Stomach (tissue), 4 donors: ENCODE data around the gene FCGBP.
"Not testable (repeated sequence)": the region's sequence is repeated elsewhere in the genome, so short reads cannot be mapped to it uniquely, and the experiment has no call there.

Source experiments
- CTCF ChIP-seq, 7 experiments: fragments of 450-650 bp in 4 of 7; fragments of 200-600 bp in 3 of 7; sonication (generic) in 3 of 7; IDR thresholded peaks; one replicate each; pipeline ENCODE4 v1.5.1; 2016 to 2019; ENCODE audit warnings: antibody characterized with exemption in 7 of 7, control low read depth in 2 of 7, mild to moderate bottlenecking in 1 of 7
- EP300 ChIP-seq: sonication (generic); formaldehyde crosslinking; IDR thresholded peaks from one replicate; pipeline ENCODE4 v1.6.1; 2017; ENCODE audit warnings: antibody characterized with exemption
- POLR2A ChIP-seq, 4 donors: fragments of 450-650 bp; IDR thresholded peaks; one replicate each; pipeline ENCODE4 v1.6.1; 2016; ENCODE audit warnings: antibody characterized with exemption in 4 of 4, control low read depth in 2 of 4, mild to moderate bottlenecking in 1 of 4, moderate library complexity in 1 of 4

GRCh38 chr19:39894236-39894606 is 40.2 kb downstream of the FCGBP start:
- not testable (repeated sequence) for TF ChIP-seq CTCF (IDR thresholded peaks at IDR 0.05); POLR2A (IDR thresholded peaks at IDR 0.05); EP300
